Aorta (tissue), 5 donors: ENCODE measurements around the gene CCDC102B. TPM values are rescaled to one million over a fixed set of nuclear protein-coding genes. Genes with fewer than 3 reads are reported as not detected.

Experiments used
- ATAC-seq: fragments of 200-7000 bp; cut with Tn5 transposase; one replicate; pipeline ENCODE4 v1.9.1; 2022; ENCODE audit warnings: moderate library complexity; ENCODE audit not compliant: low FRiP score
- DNase-seq, 2 donors: peaks; one replicate each; pipeline ENCODE4 v3.0.0-alpha.2; 2020
- H3K27ac ChIP-seq, 2 donors: one replicate each; pipeline ENCODE4 v1.5.1; 2013; ENCODE audit warnings: low read length in 2 of 2, mild to moderate bottlenecking in 2 of 2, moderate library complexity in 2 of 2, control low read depth in 1 of 2, inconsistent platforms in 1 of 2, low read depth in 1 of 2
- H3K27me3 ChIP-seq, 2 donors: one replicate each; pipeline ENCODE4 v1.6.1; 2013; ENCODE audit warnings: control low read depth in 1 of 2, low read length in 1 of 2, mild to moderate bottlenecking in 1 of 2, moderate library complexity in 1 of 2; ENCODE audit not compliant: insufficient read depth in 2 of 2, control insufficient read depth in 1 of 2
- H3K36me3 ChIP-seq, 2 donors: one replicate each; pipeline ENCODE4 v1.6.1; 2013; ENCODE audit warnings: control low read depth in 1 of 2, low read length in 1 of 2, mild to moderate bottlenecking in 1 of 2; ENCODE audit not compliant: insufficient read depth in 2 of 2, control insufficient read depth in 1 of 2
- H3K4me1 ChIP-seq, 2 donors: one replicate each; pipeline ENCODE4 v1.6.1; 2013; ENCODE audit warnings: low read length in 2 of 2, control low read depth in 1 of 2, mild to moderate bottlenecking in 1 of 2, moderate library complexity in 1 of 2; ENCODE audit not compliant: insufficient read depth in 2 of 2, control insufficient read depth in 1 of 2
- H3K4me3 ChIP-seq, 2 donors: one replicate each; pipeline ENCODE4 v1.5.1; 2013; ENCODE audit warnings: low read length in 2 of 2, control low read depth in 1 of 2, mild to moderate bottlenecking in 1 of 2
- H3K9me3 ChIP-seq: one replicate; pipeline ENCODE4 v1.6.1; 2013; ENCODE audit warnings: mild to moderate bottlenecking, low read length; ENCODE audit not compliant: control insufficient read depth
- WGBS, 2 donors: extraction: QIAGEN DNeasy Blood & Tissue Kit; methylation state at CpG; one replicate each; pipeline ENCODE4 v1.1.7; 2013; 5-methylcytosine and 5-hydroxymethylcytosine counted together
- intact Hi-C, 2 donors: fragments of 100-400 bp; cut with DNase I; formaldehyde crosslinking; loops; one replicate each; pipeline versions ENCODE4 v1.14.2 to v1.15.0; 2022
- polyA plus RNA-seq, 2 donors: library from polyadenylated mRNA; stranded (reverse); fragments of 200-250 nt; gene quantifications; one replicate each; pipeline ENCODE4 v1.2.3, GENCODE V29; 2013
- total RNA-seq, 2 donors: library from RNA; stranded (reverse); fragmentation: NEBNext Ultra II Directional; extraction: Animal tissue kit (Norgen Biotek cat#: 25700); gene quantifications; one replicate each; pipeline ENCODE4 v1.2.1, GENCODE V29; 2021
- donor health status: healthy with polysubstance abuse.
- donor health status: Bipolar disorder and iron deficiency.
- donor health status: DM: no; HTN: no; CAD: no.
- donor health status: DM: no; HTN: no; CAD: no.
- donor health status: DM: yes; HTN: yes; CAD: no.

The CCDC102B gene
- total and polyA plus RNA-seq, 4 donors, result 7.6 to 30.1 (median 12.2) TPM

DNA sequence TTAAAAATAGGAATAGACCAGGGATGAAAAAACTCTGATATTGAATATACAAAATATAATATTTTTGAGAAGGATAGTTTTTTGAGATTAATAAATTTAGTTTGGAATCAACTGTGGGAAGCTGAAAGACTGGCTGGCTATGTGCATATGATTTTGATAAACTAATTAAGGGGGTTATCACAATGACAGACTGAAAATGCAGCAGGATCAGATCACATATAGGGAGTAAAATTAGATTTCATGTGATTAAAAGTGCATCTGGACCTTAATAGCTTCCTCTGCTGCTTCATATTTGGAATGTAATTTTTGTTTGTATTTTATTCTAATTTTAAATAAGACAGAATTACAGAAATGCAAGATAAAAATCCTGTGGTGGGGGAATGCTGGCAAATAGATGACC, 111.7 kb downstream of the CCDC102B start:
- intact Hi-C loops, result no loop called here
- H3K9me3 ChIP-seq, result no peaks in the 10 kb centered on the region
- H3K4me1 ChIP-seq, result no peaks in the 10 kb centered on the region
- no peaks in the 10 kb centered on the region for H3K27me3 ChIP-seq
- no peak overlapping the region for H3K4me3 ChIP-seq
- DNase-seq (no peak), ATAC-seq (no peak)
- H3K27ac ChIP-seq, result no peak overlapping the region
- no peaks in the 10 kb centered on the region for H3K36me3 ChIP-seq

DNA sequence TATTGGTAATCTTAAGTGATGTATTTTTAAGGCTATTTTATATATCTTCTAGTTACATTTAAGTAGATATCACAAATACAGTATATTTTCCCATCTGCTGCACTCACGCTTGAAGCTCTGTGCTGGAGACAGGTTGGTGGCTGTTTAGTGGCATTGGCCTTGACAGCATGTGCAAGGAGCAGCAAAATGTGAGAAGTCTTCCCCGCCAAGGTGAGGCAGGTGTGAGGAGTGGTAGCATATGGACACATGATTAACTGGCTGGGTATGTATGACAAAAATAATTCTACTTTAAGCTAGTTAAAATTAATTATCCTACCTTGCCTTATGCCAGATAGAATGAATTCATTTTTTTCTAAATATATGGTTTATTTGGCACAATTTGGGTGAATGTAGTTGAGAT, 117.2 kb downstream of the CCDC102B start:
- WGBS, 2 donors, result 89 to 90% methylated on average over 2 of the region's 2 CpGs
- DNase-seq (no peak), ATAC-seq (no peak)
- Histone ChIP-seq H3K27me3 (no peaks in the 10 kb centered on the region), H3K9me3 (no peaks in the 10 kb centered on the region), H3K27ac (no peak overlapping the region), H3K4me1 (no peaks in the 10 kb centered on the region), H3K4me3 (no peak overlapping the region), H3K36me3 (no peaks in the 10 kb centered on the region)
- intact Hi-C loops, result no loop called here

DNA sequence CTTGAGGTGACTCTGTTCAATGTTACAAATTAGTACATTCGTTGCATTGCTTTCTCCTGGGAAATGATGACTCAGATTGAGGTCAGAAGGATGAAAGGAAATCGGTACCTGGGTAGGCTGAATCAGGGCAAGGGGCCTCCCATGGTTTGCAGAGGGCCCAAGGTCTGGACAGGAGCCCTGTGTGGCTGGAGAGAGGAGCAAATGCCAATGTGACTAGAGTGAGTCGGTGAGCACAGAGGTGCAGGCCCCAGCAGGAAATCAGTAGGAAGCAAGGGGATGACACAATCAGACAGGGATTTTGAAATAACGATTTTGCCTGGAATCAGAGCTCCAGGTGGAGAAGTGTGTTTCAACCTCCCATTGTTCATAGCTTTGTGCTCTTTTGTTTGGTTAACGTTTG, 118.9 kb downstream of the CCDC102B start:
- intact Hi-C loops, result no loop called here
- Histone ChIP-seq H3K36me3 (no peaks in the 10 kb centered on the region), H3K4me1 (no peaks in the 10 kb centered on the region), H3K27ac (no peak overlapping the region), H3K4me3 (no peak overlapping the region), H3K9me3 (no peaks in the 10 kb centered on the region), H3K27me3 (no peaks in the 10 kb centered on the region)
- WGBS, 2 donors, result 74 to 84% methylated on average over 5 of the region's 5 CpGs
- no peak for ATAC-seq
- DNase-seq, result no peak

DNA sequence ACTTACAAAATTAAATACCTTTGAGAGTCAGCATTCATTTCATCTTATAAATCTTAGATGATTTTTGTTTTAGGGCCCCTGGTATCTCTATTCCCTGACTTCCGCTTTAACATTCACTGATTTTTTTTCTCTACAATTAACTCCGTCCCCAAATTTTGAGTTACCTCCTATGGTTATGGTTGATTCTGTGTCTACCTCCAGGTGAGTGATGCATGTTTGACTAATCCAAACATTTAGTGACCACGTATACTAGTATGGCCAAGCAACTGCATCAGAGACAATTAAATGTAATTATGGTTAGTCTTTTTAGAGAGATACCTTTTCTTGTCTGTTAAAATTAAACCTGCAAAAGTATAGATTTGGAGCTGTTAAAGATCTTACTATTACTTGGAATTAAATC, 120.3 kb downstream of the CCDC102B start:
- H3K4me1 ChIP-seq, result no peaks in the 10 kb centered on the region
- DNase-seq (no peak), ATAC-seq (no peak)
- no peaks in the 10 kb centered on the region for H3K36me3 ChIP-seq
- no peaks in the 10 kb centered on the region for H3K9me3 ChIP-seq
- H3K4me3 ChIP-seq, result no peak overlapping the region
- WGBS, 2 donors, result 87 to 89% methylated on average over 3 of the region's 3 CpGs
- H3K27ac ChIP-seq, result no peak overlapping the region
- intact Hi-C loops, result no loop called here
- H3K27me3 ChIP-seq, result no peaks in the 10 kb centered on the region

DNA sequence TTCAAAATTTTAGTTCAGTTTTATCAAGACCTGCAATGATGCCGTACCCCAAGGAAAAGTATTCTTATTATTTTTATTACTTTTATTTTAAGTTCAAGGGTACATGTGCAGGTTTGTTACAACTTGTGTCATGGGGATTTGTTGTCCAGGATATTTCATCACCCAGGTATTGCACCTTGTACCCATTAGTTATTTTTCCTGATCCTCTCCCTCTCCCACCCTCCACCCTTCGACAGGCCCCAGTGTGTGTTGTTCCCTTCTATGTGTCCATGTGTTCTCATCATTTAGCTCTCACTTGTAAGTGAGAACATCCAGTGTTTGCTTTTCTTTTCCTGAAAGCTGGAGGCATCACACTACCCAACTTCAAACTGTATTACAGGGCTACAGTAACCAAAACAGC, 122.0 kb downstream of the CCDC102B start:
- ATAC-seq (no peak), DNase-seq (no peak)
- Histone ChIP-seq H3K9me3 (no peaks in the 10 kb centered on the region), H3K27me3 (no peaks in the 10 kb centered on the region), H3K27ac (no peak overlapping the region), H3K4me3 (no peak overlapping the region), H3K36me3 (no peaks in the 10 kb centered on the region), H3K4me1 (no peaks in the 10 kb centered on the region)
- intact Hi-C loops, result no loop called here
- WGBS, 2 donors, result 75 to 84% methylated on average over 2 of the region's 2 CpGs

DNA sequence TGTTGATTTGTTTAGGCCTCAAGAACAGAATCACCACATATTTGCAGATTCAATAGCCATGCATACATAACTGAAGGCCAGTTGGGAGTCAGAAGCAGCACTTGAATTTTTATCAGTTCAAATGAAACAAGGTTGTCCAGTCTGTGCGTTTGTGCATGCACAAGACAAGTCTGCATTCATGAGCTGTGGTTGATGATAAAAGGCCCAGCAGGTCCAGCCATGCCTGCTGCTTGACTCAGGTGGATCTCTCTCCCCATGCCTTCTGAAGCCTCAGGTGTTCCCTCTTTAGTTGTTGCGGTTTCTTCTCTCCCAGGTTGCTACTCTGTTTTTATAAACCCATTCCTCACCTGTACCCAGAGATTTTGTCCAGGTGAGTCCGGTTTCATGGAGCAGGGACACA, 124.5 kb downstream of the CCDC102B start:
- no peak for ATAC-seq
- Histone ChIP-seq H3K4me1 (no peaks in the 10 kb centered on the region), H3K4me3 (no peak overlapping the region), H3K27ac (no peak overlapping the region), H3K9me3 (no peaks in the 10 kb centered on the region), H3K27me3 (no peaks in the 10 kb centered on the region), H3K36me3 (no peaks in the 10 kb centered on the region)
- no peak for DNase-seq
- intact Hi-C loops, result no loop called here
- 85 to 86% methylated on average over 3 of the region's 3 CpGs for WGBS, 2 donors

DNA sequence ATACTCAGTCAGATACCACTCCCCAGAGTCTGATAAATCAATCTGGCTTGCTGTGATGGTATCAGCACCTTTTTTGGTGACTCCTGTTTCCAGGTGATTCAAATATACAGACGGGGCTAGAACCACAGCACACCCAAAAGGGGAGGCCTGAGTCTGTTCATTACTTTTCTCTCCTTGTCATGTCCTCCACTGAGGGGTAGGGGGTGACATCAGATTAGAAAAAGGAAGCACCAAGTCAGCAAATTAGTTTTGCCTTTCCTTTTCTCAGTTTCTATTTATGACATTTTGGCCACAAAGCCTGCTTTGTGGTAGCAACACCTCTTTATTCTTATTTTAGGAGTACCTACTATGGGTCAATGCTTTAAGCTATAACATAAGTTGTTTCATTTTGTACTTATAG, 127.4 kb downstream of the CCDC102B start:
- WGBS, 2 donors, result 20 to 50% methylated on average over 1 of the region's 1 CpG

DNA sequence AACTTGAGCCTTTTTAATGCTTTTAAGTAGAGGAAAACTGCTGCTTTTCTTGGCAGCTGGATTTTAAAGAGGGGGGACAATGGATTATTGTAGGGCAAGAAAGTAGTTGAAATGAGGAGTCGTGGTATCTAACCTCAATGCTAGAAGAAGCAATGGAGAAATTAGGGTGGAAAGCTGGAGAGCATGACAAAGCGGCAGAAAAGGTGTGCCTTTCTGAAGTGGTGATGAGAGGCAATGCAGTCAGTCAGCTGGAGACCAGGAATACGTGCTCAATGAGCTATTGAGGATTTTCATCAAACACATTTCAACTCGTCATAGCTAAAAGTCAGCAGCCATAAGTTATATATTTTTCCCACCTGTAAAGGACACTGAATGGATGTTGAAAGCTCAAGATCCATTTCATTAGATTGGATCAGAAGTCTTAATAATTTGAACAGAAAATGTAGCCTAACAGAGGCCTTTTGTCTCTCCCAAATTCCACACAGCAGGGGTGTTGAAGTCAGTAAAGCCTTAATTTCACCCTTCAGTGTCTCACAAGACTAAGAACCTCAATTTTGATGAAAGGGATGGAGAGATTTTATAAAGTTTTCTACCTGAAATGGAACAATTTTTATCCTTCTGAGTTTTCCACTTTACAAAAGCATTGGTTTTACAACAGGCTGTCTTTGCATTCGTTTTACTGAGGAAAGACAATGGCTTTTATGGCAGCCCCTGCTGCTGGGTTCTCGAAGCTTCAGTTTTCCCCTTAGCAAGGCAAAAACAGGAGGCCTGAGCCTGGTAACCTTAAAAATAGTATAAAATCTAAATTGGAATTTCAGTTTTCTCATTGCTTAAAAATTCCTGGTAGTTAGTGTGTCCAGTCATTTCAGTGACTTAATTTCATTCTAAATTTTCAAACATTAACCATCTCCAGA, 131.1 kb downstream of the CCDC102B start:
- intact Hi-C loops, result no loop called here
- ATAC-seq, result no peak

More for the DNA sequence above, 127.4 kb downstream of the CCDC102B start:
- H3K9me3 ChIP-seq, result no peaks in the 10 kb centered on the region
- no peaks in the 10 kb centered on the region for H3K4me1 ChIP-seq
- H3K36me3 ChIP-seq, result no peaks in the 10 kb centered on the region
- no peaks in the 10 kb centered on the region for H3K27me3 ChIP-seq
- ATAC-seq, result no peak
- no peak overlapping the region for H3K27ac ChIP-seq
- intact Hi-C loops, result no loop called here
- no peak for DNase-seq
- no peak overlapping the region for H3K4me3 ChIP-seq

DNA sequence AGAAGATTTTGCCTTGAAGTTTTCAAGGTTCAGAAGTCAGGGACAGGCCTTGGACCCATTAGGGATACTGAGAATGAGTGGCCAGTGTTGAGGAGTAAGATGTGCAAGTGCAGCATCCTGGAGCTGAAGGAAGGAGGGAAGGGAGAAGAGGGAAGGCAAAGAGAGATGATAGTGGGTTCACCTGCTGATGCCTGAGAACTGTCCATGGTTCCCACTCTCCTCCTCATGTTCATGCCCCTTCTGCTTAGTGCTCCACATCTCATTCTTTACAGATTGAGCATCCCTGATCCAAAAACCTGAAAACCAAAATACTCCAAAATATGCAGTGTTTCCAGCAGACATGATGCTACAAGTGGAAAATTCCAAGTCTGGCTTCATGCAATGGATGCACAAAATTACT, 137.8 kb downstream of the CCDC102B start:
- Histone ChIP-seq H3K9me3 (no peaks in the 10 kb centered on the region), H3K36me3 (no peaks in the 10 kb centered on the region), H3K27me3 (no peaks in the 10 kb centered on the region), H3K27ac (no peak overlapping the region), H3K4me1 (no peaks in the 10 kb centered on the region), H3K4me3 (no peak overlapping the region)
- no peak for DNase-seq
- ATAC-seq, result no peak
- intact Hi-C loops, result no loop called here

More for the DNA sequence above, 131.1 kb downstream of the CCDC102B start:
- no peak overlapping the region for H3K27ac ChIP-seq
- H3K4me1 ChIP-seq, result no peaks in the 10 kb centered on the region
- H3K27me3 ChIP-seq, result no peaks in the 10 kb centered on the region
- no peaks in the 10 kb centered on the region for H3K9me3 ChIP-seq
- no peak overlapping the region for H3K4me3 ChIP-seq
- H3K36me3 ChIP-seq, result no peaks in the 10 kb centered on the region
- WGBS, 2 donors, result 64 to 65% methylated on average over 6 of the region's 6 CpGs
- DNase-seq, result no peak
